Measurements from ENCODE around the gene MRPL39.

- TF ChIP-seq POLR2A (IDR thresholded peaks at IDR 0.05; ENCODE audit: low read depth, low read length) (no peak), POLR2AphosphoS5 (IDR thresholded peaks at IDR 0.05; ENCODE audit: low read depth, low read length) (no peak), POU2F2 (IDR thresholded peaks at IDR 0.05; ENCODE audit: low read depth, low read length) (no peak)
Observed at GRCh38 chr21:25656412-25656811, 49.1 kb upstream of the MRPL39 start.
